Measurements from ENCODE around the gene RAI1.

RAI1 gene

GRCh38 chr17:17840751-17841591 is 159.7 kb downstream of the RAI1 start:
- TF ChIP-seq ZFX (IDR thresholded peaks at IDR 0.05) (no peak), CTCF (conservative IDR thresholded peaks at IDR 0.05) (no peak)
- peak overlapping the region; percentile 99 for H3K27ac ChIP-seq

GRCh38 chr17:17841601-17842025 is 160.4 kb downstream of the RAI1 start:
- peak; percentile 30; the same call in 1 of the 2 replicates for TF ChIP-seq ZFX (IDR thresholded peaks at IDR 0.05)
- no peak for TF ChIP-seq CTCF (conservative IDR thresholded peaks at IDR 0.05)
- H3K27ac ChIP-seq, result peak overlapping the region; percentile 99

- no peak for TF ChIP-seq ZFX (IDR thresholded peaks at IDR 0.05)
- TF ChIP-seq CTCF (conservative IDR thresholded peaks at IDR 0.05), result no peak
- H3K27ac ChIP-seq, result peak overlapping the region; percentile 99
Observed at GRCh38 chr17:17842111-17842876, 161.0 kb downstream of the RAI1 start.

- H3K27ac ChIP-seq, result peak overlapping the region; percentile 99
- no peak for TF ChIP-seq CTCF (conservative IDR thresholded peaks at IDR 0.05)
- no peak for TF ChIP-seq ZFX (IDR thresholded peaks at IDR 0.05)
Observed at GRCh38 chr17:17843096-17843495, 161.8 kb downstream of the RAI1 start.

- TF ChIP-seq ZFX (IDR thresholded peaks at IDR 0.05), result no peak
- H3K27ac ChIP-seq, result no peak overlapping the region
Observed at GRCh38 chr17:17844079-17844478, 162.8 kb downstream of the RAI1 start.

- TF ChIP-seq CTCF (conservative IDR thresholded peaks at IDR 0.05), result no peak
- TF ChIP-seq ZFX (IDR thresholded peaks at IDR 0.05), result no peak
- no peak overlapping the region for H3K27ac ChIP-seq
Observed at GRCh38 chr17:17844500-17844899, 163.2 kb downstream of the RAI1 start.

GRCh38 chr17:17845046-17845775 is 164.0 kb downstream of the RAI1 start:
- no peak overlapping the region for H3K27ac ChIP-seq
- TF ChIP-seq ZFX (IDR thresholded peaks at IDR 0.05) (no peak), CTCF (conservative IDR thresholded peaks at IDR 0.05) (no peak)

Data from C4-2B (cell line).